GM21723 (cell line): Measurements from ENCODE around the gene IRF2.
A peak's percentile ranks its signal among the peaks of the same experiment; 100 is the strongest.

Source experiments
- ATAC-seq: cut with Tn5 transposase; IDR thresholded peaks from one replicate; pipeline ENCODE4 v1.9.1; 2021; ENCODE audit warnings: mild to moderate bottlenecking, moderate library complexity; ENCODE audit not compliant: unreplicated experiment

Gene IRF2

DNA sequence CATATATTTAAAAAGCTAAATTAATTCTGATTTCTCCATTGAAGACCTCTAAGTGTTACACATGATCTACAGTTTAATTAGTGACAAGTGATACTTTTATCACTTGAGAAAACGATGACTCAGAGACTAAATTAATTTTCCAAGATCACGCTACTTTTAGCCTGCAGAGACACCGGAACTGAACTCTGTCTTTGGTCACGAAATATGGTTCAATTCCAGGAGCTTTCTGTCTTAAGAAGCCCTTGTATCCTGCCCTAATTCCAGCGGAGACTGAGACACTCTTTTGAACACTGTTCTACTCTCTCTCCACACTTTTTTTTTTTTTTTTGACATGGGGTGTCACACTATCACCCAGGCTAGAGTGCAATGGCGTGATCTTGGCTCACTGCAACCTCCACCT, 63.6 kb downstream of the IRF2 start:
- no peak for ATAC-seq

DNA sequence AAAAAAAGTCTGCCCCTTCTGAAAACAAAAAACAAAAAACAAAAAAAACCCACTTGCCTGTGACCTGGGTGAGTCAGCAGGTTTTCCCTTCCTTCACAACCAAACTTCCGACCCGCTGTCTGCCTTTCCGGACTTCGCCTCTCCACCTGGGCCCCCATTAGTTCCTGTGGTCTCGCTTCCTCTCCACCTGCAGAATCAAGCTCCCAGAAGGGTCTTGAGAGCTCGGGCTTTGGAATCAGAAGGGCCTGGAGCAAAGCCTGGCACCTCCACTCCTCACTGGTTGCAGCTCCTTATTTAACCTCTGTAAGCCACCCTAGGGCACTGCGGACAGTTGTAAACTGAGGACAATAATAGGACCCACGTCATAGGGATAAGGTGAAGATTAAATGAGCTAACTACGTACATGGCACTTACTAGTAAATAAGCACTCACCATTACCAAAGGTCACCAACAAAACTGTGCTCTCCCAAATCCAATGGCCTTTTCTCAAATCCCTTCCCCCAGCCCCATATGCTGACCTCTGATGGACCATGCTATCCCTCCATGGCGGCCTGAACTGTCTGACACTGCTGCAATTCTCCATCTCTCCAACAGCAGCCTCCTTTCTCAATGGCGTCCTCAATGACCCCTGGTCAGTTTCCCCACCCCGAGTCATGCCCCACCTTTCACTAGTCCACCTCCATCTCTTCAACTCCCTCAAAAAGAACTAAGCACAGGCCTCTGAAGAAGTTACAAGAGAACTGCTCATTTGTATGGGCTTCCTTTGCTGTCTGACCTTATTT, 64.2 kb downstream of the IRF2 start:
- peak; percentile 67 for ATAC-seq

GRCh38 chr4:184409502-184409901, 64.8 kb downstream of the IRF2 start:
- ATAC-seq = no peak

- no peak for ATAC-seq
These were observed 65.7 kb downstream of the IRF2 start for GRCh38 chr4:184408684-184409081.

DNA sequence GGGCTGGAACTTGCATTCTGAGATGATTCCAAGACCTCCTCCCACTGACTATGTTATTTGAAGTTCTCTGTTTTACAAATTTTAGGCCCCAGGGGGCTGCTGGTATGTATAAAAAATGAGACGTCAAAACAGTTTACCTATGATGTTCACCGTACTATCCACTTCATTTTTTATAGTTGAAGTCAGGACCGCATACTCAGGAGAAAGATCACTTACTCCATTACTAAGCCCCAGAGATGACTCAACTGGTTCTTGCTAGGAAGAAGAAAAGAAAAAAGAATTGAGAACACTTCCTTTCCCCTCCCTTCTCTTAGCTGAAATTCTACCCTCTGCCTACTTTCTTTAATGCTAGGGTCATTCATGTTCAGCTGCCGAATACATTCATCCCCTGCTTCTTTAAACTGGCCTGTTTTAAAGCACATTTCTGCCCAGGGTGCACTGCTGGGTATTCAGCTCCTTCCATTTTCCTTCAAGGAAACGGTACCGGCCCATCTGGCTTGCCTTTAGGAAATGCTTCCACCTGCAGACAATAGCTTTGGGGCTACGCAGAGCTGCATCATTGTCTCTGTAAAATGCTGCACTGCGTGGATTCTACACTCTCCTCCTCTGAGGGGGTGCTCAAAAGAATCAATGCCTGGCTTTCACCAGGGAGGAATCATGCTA, 66.2 kb downstream of the IRF2 start:
- no peak for ATAC-seq

DNA sequence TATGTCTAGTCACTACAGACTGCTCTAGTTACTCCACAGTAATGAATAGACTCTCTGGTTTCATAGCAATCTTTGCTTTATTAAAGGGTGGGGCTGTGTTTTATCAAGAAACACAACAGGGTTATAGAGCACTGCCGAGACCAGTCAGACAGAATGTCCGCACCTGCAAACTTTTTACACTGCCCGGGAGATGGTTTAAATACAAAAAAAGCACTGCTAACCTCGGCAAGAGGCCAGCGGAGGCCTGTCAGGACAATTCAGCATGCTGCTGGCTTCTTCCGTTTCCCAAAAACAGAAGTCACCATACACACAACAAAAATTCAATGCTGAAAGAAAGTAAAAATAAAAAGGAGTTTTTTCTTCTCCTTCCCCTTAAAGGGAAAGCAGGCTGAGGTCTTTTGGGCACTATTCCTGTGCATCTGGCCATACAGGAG, 67.4 kb downstream of the IRF2 start:
- ATAC-seq = no peak

GRCh38 chr4:184404047-184404446, 70.3 kb downstream of the IRF2 start:
- ATAC-seq = no peak

DNA sequence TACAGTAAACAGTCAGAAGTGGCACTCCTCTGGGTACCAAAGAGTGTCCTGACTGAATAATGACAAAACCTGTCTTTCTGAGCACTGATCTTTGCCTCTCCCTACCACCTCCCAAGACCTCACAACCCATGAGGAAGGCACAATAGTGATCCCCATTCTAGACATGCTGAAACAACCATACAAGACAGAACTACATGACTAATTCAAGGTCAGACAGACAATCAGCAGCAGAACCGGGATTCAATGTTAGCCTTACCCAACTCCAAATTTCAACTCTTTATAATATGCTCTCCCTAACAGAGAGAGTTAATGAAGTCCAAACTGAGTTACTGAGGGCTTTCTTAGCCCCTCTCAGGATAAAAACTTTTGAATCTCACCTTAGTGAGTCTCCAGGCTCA, 71.0 kb downstream of the IRF2 start:
- no peak for ATAC-seq

GRCh38 chr4:184402740-184403383, 71.5 kb downstream of the IRF2 start:
- ATAC-seq = no peak

- no peak for ATAC-seq
These were observed 72.1 kb downstream of the IRF2 start for GRCh38 chr4:184402239-184402638.

DNA sequence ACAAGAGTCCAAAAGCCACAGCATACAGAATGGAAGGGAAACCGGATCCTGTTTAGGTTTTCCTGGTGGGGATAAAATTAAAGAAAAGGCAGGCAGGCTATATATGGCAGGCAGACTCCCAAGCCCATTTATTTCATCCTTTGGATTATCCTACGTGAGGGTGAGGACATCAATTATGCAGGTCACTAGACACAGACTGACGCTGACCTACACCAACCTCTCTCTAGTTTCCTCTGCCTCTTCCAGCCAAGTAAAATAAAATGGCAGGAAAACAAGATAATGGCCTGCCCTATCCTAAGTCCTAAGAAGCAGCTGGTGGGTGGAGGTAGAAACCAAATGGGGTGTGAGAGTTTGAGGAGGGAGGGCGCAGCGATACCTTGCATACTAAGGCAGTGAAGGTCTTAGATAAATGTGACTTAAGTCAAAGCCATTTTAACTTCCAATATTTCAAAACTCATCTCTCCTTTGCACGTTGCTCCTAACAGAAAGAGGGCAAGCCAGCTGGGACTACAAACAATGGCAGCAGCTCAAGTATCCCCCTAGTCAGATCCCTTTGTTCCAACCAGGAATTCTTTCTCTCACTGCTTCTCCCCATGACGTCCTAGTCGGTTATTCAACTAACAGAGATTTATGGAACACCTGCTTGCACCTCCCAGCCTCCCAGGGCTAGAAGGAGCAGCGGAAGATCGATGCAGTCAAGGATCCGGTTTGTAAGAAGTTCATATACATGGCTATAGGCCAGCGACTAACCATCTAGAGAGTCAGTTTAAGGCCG, 72.8 kb downstream of the IRF2 start:
- ATAC-seq = no peak

DNA sequence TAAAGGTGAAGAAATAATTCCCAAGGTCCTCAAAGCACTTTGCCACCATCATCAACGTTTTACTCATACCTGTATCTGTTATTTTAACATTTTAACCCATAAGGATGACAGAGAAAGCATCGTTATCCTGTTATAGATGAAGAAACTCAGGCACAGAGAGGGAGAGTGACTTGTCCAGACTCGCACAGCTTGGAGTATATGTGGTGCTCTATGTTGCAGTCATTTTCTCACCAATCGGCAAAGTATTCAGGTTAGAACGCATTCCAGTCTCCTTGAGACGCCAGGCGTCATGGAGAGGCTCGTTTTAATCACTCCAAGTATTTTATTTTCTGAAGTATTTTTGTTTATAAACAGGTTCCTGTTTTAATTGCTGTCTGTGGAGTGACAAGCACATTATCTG, 73.5 kb downstream of the IRF2 start:
- ATAC-seq = no peak

DNA sequence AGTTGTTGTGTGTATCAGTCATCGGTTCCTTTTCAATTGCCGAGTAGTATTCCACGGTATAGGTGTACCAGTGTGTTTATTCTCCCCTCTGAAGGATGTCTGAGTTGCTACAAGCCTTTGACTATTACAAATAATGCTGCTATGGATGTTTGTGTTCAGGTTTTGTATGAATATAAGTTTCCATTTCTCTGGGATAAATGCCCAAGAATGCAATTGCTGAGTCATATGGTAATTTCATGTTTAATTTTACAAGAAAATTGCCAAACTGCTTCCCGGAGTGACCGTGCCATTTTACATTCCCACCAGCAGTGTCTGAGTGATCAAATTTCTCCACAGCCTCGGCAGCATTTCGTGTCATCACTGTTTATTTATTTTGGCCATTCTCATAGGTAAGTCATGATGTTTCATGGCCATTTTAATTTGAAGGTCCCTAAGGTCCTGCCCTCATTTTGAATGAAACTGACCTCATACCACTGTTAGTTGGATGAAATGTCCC, 73.9 kb downstream of the IRF2 start:
- ATAC-seq = no peak

- ATAC-seq = no peak
These were observed 74.8 kb downstream of the IRF2 start for GRCh38 chr4:184399512-184399908.

- no peak for ATAC-seq
These were observed 75.4 kb downstream of the IRF2 start for GRCh38 chr4:184398741-184399511.

DNA sequence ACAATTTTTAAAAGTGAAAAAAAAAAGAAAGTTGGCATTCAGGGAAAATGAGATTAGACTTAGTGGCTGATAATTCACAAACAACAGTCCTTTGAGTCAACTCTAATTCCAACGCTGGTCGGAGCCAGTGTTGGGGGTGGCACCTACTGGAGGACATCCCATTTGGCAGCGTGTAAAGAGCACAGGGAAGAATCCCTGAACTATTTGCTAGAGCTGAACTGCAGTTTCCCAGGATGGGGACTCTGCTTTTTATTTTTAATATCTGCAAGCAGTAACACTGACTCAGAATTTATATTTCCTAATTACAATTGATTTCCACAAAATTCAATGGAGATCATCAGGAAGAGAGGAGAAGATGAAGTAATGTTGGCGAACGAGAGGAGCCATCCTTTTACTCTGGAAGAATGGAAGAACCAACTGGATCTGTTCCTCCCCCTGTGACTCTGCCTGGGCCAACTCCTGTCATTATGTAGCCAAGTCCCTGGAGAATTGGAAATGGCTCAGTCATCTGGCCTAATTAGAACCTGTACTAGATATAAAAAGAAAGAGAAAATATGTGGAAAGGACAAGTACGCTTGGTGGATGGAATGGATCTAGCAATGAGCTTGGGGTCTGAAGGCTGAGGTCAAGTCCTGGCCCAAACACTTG, 76.7 kb downstream of the IRF2 start:
- ATAC-seq = no peak

GRCh38 chr4:184396570-184397515, 77.5 kb downstream of the IRF2 start:
- ATAC-seq = no peak

- ATAC-seq = peak; percentile 88
These were observed 78.4 kb downstream of the IRF2 start for GRCh38 chr4:184395971-184396391.

- peak; percentile 14 for ATAC-seq
These were observed 78.9 kb downstream of the IRF2 start for GRCh38 chr4:184395451-184395917.
